Astrocyte of the spinal cord (primary cell): Measurements from ENCODE around the gene BTBD9.

ENCODE experiments used
- DNase-seq: peaks from one replicate; pipeline ENCODE4 v3.0.0; 2011; ENCODE audit warnings: low read depth, low spot score
- H3K4me3 ChIP-seq: 2 replicates; pipeline ENCODE4 v1.5.1; 2011; ENCODE audit warnings: low read depth, mild to moderate bottlenecking, low read length, moderate library complexity
- in situ Hi-C: cut with HindIII; loops from 2 replicates; pipeline ENCODE4 v1.10.0; 2017; ENCODE audit warnings: low sequenced_read_pairs
- TF ChIP-seq, protein P1 (sequence below): IDR thresholded peaks from 2 replicates; pipeline ENCODE4 v1.5.1; 2012; ENCODE audit warnings: low read depth, mild to moderate bottlenecking, low read length, inconsistent platforms

Gene BTBD9

DNA sequence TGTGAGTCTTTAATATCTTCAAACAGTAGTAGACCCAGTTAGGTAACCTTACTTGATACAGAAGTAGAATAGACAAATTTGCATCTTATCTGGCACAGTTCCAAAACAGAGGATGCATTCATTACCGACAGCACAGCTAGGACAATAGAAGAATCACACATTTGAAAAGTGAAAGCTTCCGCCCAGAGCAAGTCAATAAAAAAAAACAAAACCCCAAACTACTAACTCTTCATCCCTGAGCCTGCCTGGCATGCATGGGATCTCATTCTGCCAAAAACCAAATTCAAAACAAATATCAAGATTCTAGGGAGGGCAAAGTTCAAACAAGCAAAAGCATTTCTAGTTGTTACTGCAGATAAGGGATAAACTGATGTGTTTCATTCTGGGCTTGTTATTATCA, 235.4 kb downstream of the BTBD9 start:
- DNase-seq: no peak
- in situ Hi-C loops: no loop called here
- no peak overlapping the region for H3K4me3 ChIP-seq
- TF ChIP-seq, protein P1, sequence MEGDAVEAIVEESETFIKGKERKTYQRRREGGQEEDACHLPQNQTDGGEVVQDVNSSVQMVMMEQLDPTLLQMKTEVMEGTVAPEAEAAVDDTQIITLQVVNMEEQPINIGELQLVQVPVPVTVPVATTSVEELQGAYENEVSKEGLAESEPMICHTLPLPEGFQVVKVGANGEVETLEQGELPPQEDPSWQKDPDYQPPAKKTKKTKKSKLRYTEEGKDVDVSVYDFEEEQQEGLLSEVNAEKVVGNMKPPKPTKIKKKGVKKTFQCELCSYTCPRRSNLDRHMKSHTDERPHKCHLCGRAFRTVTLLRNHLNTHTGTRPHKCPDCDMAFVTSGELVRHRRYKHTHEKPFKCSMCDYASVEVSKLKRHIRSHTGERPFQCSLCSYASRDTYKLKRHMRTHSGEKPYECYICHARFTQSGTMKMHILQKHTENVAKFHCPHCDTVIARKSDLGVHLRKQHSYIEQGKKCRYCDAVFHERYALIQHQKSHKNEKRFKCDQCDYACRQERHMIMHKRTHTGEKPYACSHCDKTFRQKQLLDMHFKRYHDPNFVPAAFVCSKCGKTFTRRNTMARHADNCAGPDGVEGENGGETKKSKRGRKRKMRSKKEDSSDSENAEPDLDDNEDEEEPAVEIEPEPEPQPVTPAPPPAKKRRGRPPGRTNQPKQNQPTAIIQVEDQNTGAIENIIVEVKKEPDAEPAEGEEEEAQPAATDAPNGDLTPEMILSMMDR: no peak

DNA sequence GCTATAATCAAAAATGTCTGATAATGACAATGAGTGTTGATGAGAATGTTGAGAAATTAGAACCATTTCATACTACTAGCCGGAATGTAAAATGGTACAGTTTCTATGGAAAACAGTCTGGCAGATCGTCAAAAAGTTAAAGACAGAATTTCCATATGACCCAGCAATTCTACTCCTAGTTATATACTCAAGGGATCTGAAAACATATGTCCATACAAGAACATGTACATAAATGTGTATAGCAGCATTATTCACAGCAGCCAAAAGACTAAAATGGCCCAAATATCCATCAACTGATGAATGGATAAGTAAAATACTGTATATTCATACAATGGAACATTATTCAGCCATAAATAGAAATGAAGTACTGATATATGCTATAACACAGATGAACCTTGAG, 236.2 kb downstream of the BTBD9 start:
- TF ChIP-seq, protein P1: no peak
- H3K4me3 ChIP-seq: no peak overlapping the region
- in situ Hi-C loops: no loop called here
- DNase-seq: no peak

DNA sequence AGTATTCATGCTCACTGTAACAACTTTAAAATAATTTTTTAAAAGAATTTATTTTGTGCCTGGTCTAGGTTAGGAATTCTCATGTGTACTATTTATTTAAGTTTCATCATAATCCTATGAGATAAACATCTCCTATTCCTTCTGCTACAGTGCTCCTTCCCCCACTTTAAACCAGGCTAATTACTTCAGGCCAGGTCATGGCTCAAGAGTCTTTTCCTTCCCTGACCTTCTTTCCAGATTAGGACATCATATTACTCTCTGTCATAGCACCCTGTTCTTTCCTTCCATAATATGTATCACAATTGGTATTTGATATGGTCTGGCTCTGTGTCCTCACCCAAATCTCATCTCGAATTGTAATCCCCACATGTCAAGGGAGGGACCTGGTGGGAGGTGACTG, 239.0 kb downstream of the BTBD9 start:
- no peak overlapping the region for H3K4me3 ChIP-seq
- TF ChIP-seq, protein P1: no peak
- DNase-seq: no peak
- in situ Hi-C loops: no loop called here

DNA sequence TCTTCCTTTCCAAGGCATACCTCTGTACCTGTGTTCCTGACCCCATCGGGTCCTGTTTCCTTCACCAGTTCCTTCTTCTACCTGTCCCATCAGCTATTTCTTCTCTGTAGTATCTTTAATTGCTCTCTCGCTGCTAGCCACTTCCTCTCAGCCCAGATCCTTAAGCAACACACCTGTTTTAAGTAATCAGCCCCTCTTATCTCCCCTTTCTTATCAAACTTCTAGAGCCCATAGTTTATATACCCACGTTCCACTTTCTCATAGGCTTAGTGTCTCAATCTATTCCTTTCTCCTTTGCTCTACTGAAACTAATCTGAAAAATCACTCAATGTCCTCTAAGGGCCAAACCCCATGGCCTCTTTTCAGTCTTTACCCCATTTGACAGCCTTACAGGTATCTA, 239.6 kb downstream of the BTBD9 start:
- no peak overlapping the region for H3K4me3 ChIP-seq
- TF ChIP-seq, protein P1: no peak
- in situ Hi-C loops: no loop called here
- no peak for DNase-seq

DNA sequence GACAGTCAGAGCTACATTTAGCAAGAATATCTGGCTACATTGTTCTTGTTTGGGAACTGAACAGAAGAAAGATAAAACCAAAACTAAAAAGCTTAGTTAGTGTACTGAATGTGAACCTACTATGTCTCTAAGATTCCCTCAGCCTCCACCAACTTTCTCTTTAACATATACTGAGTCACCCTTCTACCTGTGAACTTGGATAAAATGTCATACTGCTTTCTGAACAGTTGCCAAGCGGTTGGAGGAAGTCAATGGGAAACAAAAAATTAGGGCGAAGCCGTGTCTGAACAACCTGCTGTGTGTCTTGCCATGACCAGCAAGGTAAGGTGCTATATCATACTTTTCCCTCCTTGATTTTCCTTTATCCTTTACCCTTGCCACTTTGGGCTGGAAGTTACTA, 243.5 kb downstream of the BTBD9 start:
- TF ChIP-seq, protein P1: no peak
- in situ Hi-C loops: no loop called here
- no peak overlapping the region for H3K4me3 ChIP-seq
- no peak for DNase-seq

DNA sequence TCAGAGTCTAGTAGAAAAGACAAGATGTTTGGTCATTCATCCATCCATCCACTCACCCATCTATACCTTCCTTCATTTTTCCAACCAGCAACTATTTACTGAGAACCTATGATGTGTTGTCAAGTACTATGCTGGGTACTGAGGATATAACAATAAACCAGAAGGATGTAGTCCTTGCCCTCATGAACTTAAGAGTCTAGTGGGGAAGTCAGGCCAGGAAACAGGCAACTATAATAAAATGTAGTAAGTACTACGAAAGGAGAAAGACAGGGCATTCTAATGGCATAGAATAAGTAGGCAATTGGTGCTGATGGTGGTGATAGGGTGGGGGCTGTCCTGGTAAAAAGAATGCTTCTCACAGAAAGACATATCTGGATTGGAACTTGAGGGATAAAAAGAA, 245.7 kb downstream of the BTBD9 start:
- no peak for DNase-seq
- H3K4me3 ChIP-seq: no peak overlapping the region
- TF ChIP-seq, protein P1: no peak
- in situ Hi-C loops: no loop called here
